Natural killer cell (primary cell): Measurements from ENCODE around the gene SERPIND1. TPM values are rescaled to one million over a fixed set of nuclear protein-coding genes. Genes with fewer than 3 reads are reported as not detected.
A peak's percentile ranks its signal among the peaks of the same experiment; 100 is the strongest.
"Not testable (repeated sequence)": the region's sequence is repeated elsewhere in the genome, so short reads cannot be mapped to it uniquely, and the experiment has no call there.

Experiments used
- ATAC-seq, 3 donors: fragments of 150-1000 bp in 2 of 3; fragments of 200-7000 bp in 1 of 3; cut with Tn5 transposase; 1 replicate in 1 of 3; 2 replicates in 2 of 3; pipeline ENCODE4 v1.10.0; 2021; ENCODE audit warnings: mild to moderate bottlenecking in 2 of 3, moderate library complexity in 2 of 3
- DNase-seq, 2 donors: peaks; one replicate each; pipeline versions ENCODE4 v3.0.0 to v3.0.0-alpha.2; 2013 to 2021; ENCODE audit warnings: mixed read lengths in 1 of 2
- H3K27ac ChIP-seq: one replicate; pipeline ENCODE4 v1.5.1; 2013; ENCODE audit warnings: mild to moderate bottlenecking, low read length
- H3K27me3 ChIP-seq: one replicate; pipeline ENCODE4 v1.6.1; 2013; ENCODE audit warnings: low read length; ENCODE audit not compliant: control insufficient read depth, insufficient read depth
- H3K36me3 ChIP-seq: one replicate; pipeline ENCODE4 v1.6.1; 2013; ENCODE audit warnings: low read length; ENCODE audit not compliant: control insufficient read depth, insufficient read depth
- H3K4me1 ChIP-seq: one replicate; pipeline ENCODE4 v1.6.1; 2013; ENCODE audit warnings: low read length; ENCODE audit not compliant: control insufficient read depth, insufficient read depth
- H3K4me3 ChIP-seq: one replicate; pipeline ENCODE4 v1.5.1; 2013; ENCODE audit warnings: low read length
- H3K9me3 ChIP-seq: one replicate; pipeline ENCODE4 v1.6.1; 2013; ENCODE audit warnings: low read length; ENCODE audit not compliant: control insufficient read depth, insufficient read depth
- H3K27ac Mint-ChIP-seq, 2 donors: one replicate each; pipeline ENCODE4 v1.8.0; 2022; ENCODE audit warnings: mild to moderate bottlenecking in 2 of 2, mixed read lengths in 2 of 2, moderate library complexity in 1 of 2
- H3K27me3 Mint-ChIP-seq, 2 donors: one replicate each; pipeline ENCODE4 v1.8.0; 2022; ENCODE audit warnings: low read depth in 2 of 2, mixed read lengths in 2 of 2
- H3K36me3 Mint-ChIP-seq: one replicate; pipeline ENCODE4 v1.8.0; 2022; ENCODE audit warnings: mixed read lengths
- H3K4me1 Mint-ChIP-seq, 2 donors: one replicate each; pipeline ENCODE4 v1.8.0; 2022; ENCODE audit warnings: mixed read lengths in 2 of 2
- H3K4me3 Mint-ChIP-seq: one replicate; pipeline ENCODE4 v1.8.0; 2022; ENCODE audit warnings: mild to moderate bottlenecking, moderate library complexity, mixed read lengths
- H3K9me3 Mint-ChIP-seq, 2 donors: one replicate each; pipeline ENCODE4 v1.8.0; 2022; ENCODE audit warnings: mixed read lengths in 2 of 2
- CTCF ChIP-seq: fragments of 200-600 bp; IDR thresholded peaks from one replicate; pipeline ENCODE4 v1.8.0; 2022; ENCODE audit warnings: antibody characterized with exemption
- WGBS: methylation state at CpG from one replicate; pipeline ENCODE4 v1.1.7; 2013; ENCODE audit warnings: missing lambda C conversion rate; ENCODE audit not compliant: insufficient coverage; 5-methylcytosine and 5-hydroxymethylcytosine counted together
- intact Hi-C: fragments of 100-400 bp; cut with micrococcal nuclease; formaldehyde crosslinking; loops from one replicate; pipeline ENCODE4 v1.14.2; 2022
- total RNA-seq, 4 donors: library from RNA; stranded (reverse); fragments of 120-200 nt in 1 of 4; gene quantifications; one replicate each; pipeline versions ENCODE4 v1.2.3 to v1.2.4, GENCODE V29; 2013 to 2022

Gene SERPIND1
- total RNA-seq, 3 donors from 2014 or later (not counting 1 experiment from before 2014, with no cell fraction given): 0.43 TPM; not detected in 2

- intact Hi-C loops: no loop called here
- H3K9me3 Mint-ChIP-seq: no peaks in the 10 kb centered on the region
- DNase-seq (no peak), ATAC-seq (no peak)
- Histone ChIP-seq H3K27me3 (no peaks in the 10 kb centered on the region), H3K4me3 (no peak overlapping the region), H3K4me1 (no peaks in the 10 kb centered on the region), H3K27ac (no peak overlapping the region), H3K36me3 (peaks cover 62% of the 10 kb centered on the region), H3K9me3 (no peaks in the 10 kb centered on the region)
- no peaks in the 10 kb centered on the region for H3K27me3 Mint-ChIP-seq
- no peak for TF ChIP-seq CTCF
- 98% methylated on average over 9 of the region's 9 CpGs for WGBS
- no peak overlapping the region for H3K4me3 Mint-ChIP-seq
- H3K36me3 Mint-ChIP-seq: peaks cover 7% of the 10 kb centered on the region
- peaks cover 10 to 12% of the 10 kb centered on the region in 2 donors for H3K4me1 Mint-ChIP-seq
- H3K27ac Mint-ChIP-seq: no peak overlapping the region
These were observed 41.7 kb downstream of the SERPIND1 start for GRCh38 chr22:20815477-20816050.

- H3K27ac Mint-ChIP-seq: no peak overlapping the region
These were observed 42.6 kb downstream of the SERPIND1 start for GRCh38 chr22:20816559-20816958.

GRCh38 chr22:20818471-20818870 lies 44.6 kb downstream of the SERPIND1 start:
- WGBS: 98% methylated on average over 3 of the region's 3 CpGs
- TF ChIP-seq CTCF: no peak
- Histone ChIP-seq H3K27ac (no peak overlapping the region), H3K36me3 (peaks cover 57% of the 10 kb centered on the region), H3K4me1 (no peaks in the 10 kb centered on the region), H3K4me3 (no peak overlapping the region), H3K27me3 (no peaks in the 10 kb centered on the region), H3K9me3 (no peaks in the 10 kb centered on the region)
- Mint-ChIP-seq H3K27me3 (no peaks in the 10 kb centered on the region), H3K27ac (peak overlapping the region in 1 of 2 donors; percentile 2), H3K36me3 (peaks cover 7% of the 10 kb centered on the region), H3K4me3 (no peak overlapping the region), H3K9me3 (no peaks in the 10 kb centered on the region), H3K4me1 (no peaks in the 10 kb centered on the region)
- intact Hi-C loops: no loop called here
- DNase-seq (no peak), ATAC-seq (no peak)

More at GRCh38 chr22:20816559-20816958, 42.6 kb downstream of the SERPIND1 start:
- Histone ChIP-seq H3K4me1 (no peaks in the 10 kb centered on the region), H3K9me3 (no peaks in the 10 kb centered on the region), H3K27me3 (no peaks in the 10 kb centered on the region), H3K27ac (no peak overlapping the region), H3K4me3 (no peak overlapping the region), H3K36me3 (peaks cover 60% of the 10 kb centered on the region)
- peaks cover 7% of the 10 kb centered on the region for H3K36me3 Mint-ChIP-seq
- peaks cover under 1 to 2% of the 10 kb centered on the region in 2 donors for H3K4me1 Mint-ChIP-seq
- no peaks in the 10 kb centered on the region for H3K27me3 Mint-ChIP-seq
- H3K9me3 Mint-ChIP-seq: no peaks in the 10 kb centered on the region
- intact Hi-C loops: no loop called here
- ATAC-seq (no peak), DNase-seq (no peak)
- no peak overlapping the region for H3K4me3 Mint-ChIP-seq
- TF ChIP-seq CTCF: no peak
- 97% methylated on average over 6 of the region's 6 CpGs for WGBS

GRCh38 chr22:20819471-20819870 lies 45.6 kb downstream of the SERPIND1 start:
- H3K27me3 ChIP-seq: no peaks in the 10 kb centered on the region
- H3K36me3 ChIP-seq: peaks cover 55% of the 10 kb centered on the region
- TF ChIP-seq CTCF: no peak
- ATAC-seq (no peak), DNase-seq (no peak)
- H3K27ac ChIP-seq: no peak overlapping the region
- Mint-ChIP-seq H3K27me3 (no peaks in the 10 kb centered on the region), H3K4me1 (no peaks in the 10 kb centered on the region), H3K9me3 (no peaks in the 10 kb centered on the region), H3K4me3 (no peak overlapping the region), H3K36me3 (peaks cover 7% of the 10 kb centered on the region), H3K27ac (no peak overlapping the region)
- WGBS: 98% methylated on average over 9 of the region's 9 CpGs
- intact Hi-C loops: no loop called here
- H3K9me3 ChIP-seq: no peaks in the 10 kb centered on the region
- no peak overlapping the region for H3K4me3 ChIP-seq
- no peaks in the 10 kb centered on the region for H3K4me1 ChIP-seq

- intact Hi-C loops, H3K9me3 Mint-ChIP-seq, H3K36me3 Mint-ChIP-seq, H3K4me3 ChIP-seq, DNase-seq, H3K4me1 ChIP-seq, H3K27ac ChIP-seq, H3K4me3 Mint-ChIP-seq, H3K9me3 ChIP-seq, H3K27ac Mint-ChIP-seq, ATAC-seq, H3K4me1 Mint-ChIP-seq, H3K27me3 ChIP-seq, H3K27me3 Mint-ChIP-seq: not testable (repeated sequence)
- WGBS: 95% methylated on average over 8 of the region's 8 CpGs
- peaks cover 49% of the 10 kb centered on the region for H3K36me3 ChIP-seq
These were observed 47.9 kb downstream of the SERPIND1 start for GRCh38 chr22:20821717-20822239.
